Ecto neural progenitor cell (in vitro differentiated cells): ENCODE data around the gene FAM3D.

ENCODE experiments used
- DNase-seq: peaks from one replicate; pipeline ENCODE4 v3.0.0-alpha.2; 2018; ENCODE audit warnings: low spot score

FAM3D gene

DNA sequence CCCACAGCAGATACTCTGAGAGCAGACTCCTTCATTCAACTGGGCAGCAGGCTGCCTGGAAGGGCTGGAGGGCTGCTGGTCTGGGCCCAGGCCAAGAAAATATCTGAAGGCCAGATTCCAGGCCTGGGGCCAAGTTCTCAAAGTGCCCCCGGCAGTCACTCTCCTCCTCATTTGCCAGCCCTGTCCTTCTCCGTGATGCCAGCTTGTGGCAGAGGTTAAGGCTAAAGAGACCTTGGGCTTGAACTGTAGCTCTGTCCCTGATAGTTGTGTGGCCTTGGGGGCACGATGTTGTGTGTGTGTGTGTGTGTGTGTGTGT lies 39.0 kb downstream of the FAM3D start:
- DNase-seq, result no peak

DNA sequence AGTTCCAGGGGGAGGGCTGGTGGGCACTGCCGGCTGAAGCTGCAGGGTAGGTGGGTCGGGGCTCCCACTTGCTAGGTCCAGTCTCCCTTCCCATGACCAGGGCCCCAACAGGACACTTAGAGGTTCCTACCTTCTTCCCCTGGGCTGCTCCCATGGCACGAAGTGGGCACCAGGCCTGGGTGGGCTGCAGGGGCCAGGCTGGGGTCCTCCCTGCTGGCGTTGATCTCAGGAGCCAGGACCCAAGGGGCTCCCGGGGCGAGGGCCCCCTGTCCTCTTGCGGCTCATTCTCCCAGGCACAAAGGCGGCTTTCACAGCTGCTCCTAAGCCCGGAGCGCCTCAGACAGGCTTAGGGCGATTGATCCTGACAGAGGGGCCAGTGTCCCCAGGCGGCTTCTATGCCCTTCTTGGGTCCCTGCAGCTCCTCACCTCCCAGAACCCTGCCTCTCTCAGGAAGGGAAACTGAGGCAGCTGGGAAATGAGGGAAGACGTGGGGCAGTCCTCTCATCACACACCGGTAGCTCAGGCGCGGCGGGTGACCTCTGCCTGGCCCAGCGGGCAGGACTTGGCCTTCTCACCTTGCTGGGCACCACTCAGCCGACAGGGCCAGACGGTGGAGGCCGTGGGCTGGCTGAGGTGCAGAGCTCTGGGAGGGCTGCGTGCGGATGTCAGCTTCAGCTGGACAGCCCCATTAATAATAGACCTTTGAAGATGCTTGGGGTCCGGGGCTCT lies 39.6 kb downstream of the FAM3D start:
- DNase-seq, result no peak

DNA sequence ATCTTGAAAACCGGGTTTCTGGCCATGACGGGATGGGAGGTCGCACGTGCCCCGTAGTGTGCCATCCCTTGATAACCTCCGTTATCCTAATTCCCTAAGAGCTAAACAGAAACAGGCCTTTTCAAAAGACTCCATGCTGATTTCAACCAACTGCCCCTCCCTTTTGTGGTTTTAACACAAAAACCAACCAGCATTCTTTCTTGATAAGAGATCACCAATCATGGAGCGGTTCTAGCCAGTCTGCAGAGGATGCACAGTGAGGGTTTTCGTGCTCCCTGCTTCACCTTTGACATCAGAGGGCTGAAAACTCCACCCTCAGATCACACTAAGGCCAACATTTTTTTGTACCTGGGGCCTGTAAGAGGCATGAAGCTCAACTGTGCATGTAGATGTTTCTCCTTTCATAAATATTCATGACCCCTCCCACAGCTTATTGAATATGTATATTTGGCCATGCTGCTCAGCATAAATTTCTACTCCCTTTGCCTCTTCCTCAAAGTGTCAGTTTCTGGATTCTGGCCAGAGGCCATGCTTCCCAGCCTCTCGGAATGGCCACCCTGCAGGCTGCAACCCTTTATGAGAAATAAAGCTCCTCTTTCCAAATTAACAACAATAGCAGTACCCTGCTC lies 41.3 kb downstream of the FAM3D start:
- no peak for DNase-seq

DNA sequence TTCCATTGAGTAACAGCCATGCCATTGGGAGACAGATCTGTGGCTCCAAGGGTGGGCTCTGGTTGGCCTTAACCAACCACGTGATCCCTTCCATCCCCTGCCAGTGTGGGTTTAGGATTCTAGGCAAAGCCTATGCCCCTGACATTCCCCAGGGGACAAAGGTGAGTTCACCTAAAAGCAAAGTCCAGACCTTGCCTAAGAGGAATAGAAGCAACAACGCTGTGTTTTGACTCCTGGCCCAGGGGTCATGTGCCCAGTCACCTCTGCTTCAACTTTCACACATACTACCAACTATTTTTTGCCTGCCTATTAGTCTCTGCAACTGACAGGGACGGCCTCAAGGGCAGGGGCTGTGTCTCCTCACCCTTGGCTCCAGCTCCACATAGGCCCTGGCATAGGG lies 42.0 kb downstream of the FAM3D start:
- DNase-seq, result no peak

GRCh38 chr3:58623961-58624360 lies 42.6 kb downstream of the FAM3D start:
- DNase-seq, result no peak

DNA sequence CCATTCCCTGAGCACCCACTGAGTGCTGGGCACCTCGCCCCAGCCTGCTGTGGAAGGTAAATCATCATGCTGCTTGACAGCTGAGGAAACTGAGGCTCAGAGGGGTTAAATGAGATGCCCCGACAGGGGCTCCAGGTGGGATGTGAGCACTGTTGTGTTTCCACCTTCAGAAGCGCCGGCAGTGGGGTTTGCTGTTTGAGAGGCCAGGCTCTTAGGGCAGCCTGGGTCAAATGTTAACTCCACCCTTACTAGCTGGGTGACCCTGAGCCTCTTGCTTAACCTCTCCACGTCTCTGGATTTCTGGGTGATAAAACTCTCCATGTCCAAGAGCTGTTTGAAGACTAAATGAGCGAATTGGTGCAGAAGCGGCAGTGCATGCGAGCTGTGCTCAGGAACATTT lies 43.1 kb downstream of the FAM3D start:
- DNase-seq, result no peak

- no peak for DNase-seq
These were observed 43.7 kb downstream of the FAM3D start for GRCh38 chr3:58622892-58623291.

DNA sequence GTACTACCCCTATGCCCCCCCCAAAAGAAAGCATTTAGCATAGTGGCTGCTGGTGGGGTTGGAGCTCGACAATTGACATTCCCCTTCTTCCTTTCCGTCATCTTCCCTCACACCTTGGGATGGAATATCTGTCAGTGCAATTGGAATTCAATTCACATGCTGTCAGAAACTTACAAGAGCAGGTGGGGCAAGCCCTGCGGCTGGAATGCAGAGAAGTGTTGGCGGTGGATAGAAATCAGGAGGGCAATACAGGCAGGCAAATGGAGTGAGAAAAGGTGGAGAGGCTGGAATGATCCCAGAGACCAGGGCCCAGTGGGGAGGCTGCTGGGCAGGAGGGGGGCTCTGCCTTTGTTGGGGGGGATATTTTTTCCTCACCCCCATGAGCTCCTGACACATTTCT lies 44.1 kb downstream of the FAM3D start:
- no peak for DNase-seq

- no peak for DNase-seq
These were observed 45.3 kb downstream of the FAM3D start for GRCh38 chr3:58621086-58621830.

DNA sequence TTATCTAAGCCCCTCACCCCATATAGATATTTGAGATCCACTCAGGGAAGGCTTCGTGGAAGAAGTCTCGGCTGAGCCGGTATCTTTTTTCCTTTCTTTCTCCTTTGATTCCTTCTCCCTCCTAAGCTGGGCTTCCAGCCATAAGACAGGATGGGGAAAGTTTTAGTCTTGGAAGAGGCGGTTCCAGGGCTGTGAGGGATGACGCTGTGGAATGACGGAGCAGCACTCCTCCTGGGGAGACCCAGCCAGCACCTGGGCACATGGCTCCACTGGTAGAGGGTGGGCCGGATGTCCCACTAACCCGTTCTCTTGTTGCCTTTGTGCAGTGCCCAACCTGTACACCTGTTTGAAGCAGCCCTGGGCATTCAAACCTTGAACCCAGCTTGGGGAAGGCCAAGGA lies 46.2 kb downstream of the FAM3D start:
- DNase-seq, result no peak

- no peak for DNase-seq
These were observed 49.2 kb downstream of the FAM3D start for GRCh38 chr3:58617338-58617761.

DNA sequence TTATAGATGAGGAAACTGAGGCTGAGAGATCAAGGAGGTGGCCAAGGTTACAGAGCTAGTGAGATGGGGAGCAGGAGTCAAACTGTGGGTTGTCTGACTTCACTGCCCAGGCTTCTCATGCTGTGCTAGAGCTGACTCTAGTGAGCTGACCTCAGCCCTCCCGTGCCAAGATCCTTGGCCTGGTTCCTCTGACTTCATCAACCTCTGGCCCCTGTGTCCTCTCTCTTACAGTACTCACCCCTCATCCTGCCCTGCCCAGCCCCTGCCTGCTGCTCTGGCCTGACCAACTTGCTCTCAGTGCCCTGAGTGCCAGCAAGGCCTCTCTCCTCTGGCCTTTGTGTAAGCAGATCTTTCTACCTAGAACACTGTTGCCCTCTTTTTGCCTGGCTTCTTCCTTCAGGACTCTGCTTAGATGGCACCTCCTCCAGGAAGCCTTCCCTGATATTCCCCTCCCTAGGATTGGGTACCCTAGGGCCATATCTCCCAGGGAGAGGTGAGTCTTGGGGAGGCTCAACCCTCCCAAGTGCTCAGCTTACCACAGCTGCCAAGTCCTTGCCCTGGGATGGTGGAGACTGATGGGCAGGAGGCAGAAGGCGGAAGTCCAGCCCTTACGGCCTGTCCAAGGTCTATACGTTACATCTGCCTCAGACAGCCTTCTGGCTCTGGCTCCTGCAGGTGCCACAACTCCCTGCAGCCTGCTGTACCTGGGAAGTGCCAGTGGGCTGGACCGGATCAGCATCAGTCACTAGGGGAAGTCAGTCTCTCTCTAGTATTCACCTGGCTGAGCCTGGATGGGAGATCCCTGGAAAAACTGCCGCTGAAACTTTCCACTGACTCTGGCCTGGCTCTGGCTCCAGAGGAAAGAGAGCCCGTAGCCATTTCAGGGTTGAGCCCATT lies 53.1 kb downstream of the FAM3D start:
- no peak for DNase-seq

DNA sequence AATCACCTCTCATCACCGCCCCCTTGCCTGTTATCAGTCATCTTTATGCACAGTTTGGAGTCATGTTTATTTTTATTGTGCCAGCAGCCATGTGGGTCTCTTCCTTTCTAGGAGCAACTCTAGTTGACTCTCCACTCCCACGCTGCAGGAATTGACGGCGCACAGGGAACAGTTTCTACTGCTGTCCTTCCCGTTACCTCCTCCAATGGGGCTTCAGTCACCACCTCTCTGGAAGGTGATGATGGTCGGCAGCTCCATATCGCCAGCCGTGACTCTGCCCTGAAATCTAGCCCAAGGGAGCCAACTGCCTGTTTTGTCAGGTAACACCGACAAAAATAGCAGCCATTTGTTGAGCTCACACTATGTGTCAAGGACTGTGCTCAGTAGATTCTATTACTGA lies 53.7 kb downstream of the FAM3D start:
- DNase-seq, result no peak

DNA sequence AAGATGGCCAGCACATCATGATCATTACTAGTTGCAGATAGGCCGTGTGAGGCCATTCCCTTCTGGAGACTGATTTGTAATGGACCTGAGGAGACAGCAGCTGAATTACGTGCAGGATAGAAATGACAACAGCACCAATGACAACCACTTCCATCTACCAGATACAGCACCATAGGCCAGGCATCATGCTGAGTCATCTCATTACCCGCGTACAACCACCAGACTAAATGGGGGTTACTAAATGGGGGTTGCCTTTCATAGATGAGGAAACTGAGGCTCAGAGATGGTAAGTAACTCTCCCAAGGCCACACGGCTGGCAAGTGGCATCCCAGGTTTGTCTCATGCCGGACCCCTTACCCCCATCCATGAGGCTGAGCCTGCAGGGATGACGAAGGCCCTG lies 56.6 kb downstream of the FAM3D start:
- DNase-seq, result no peak

DNA sequence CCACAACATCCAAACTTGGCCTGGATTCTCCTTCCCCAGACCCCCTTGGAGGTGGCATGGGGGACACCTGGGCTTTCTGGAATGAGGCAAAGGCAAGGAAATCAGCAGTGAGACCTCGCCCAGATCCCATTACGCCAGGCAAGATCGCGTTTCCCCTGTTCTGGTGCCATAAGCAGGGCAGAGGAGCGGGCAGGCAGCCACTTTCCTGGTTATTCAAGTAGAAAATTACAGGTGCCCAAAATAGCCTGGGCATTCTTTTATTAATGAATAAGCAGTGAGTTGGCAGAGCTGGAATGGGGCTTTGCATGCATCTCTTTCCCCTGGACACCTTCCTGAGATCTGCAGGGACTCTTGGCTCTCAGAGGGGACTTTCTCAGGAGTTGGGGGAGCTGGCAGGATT lies 57.9 kb downstream of the FAM3D start:
- no peak for DNase-seq

GRCh38 chr3:58607816-58608215 lies 58.8 kb downstream of the FAM3D start:
- DNase-seq, result no peak

GRCh38 chr3:58606693-58607092 lies 59.9 kb downstream of the FAM3D start:
- no peak for DNase-seq

- DNase-seq, result no peak
These were observed 62.5 kb downstream of the FAM3D start for GRCh38 chr3:58604031-58604430.

- no peak for DNase-seq
These were observed 63.0 kb downstream of the FAM3D start for GRCh38 chr3:58603606-58604005.

GRCh38 chr3:58597770-58598310 lies 68.7 kb downstream of the FAM3D start:
- DNase-seq, result no peak

DNA sequence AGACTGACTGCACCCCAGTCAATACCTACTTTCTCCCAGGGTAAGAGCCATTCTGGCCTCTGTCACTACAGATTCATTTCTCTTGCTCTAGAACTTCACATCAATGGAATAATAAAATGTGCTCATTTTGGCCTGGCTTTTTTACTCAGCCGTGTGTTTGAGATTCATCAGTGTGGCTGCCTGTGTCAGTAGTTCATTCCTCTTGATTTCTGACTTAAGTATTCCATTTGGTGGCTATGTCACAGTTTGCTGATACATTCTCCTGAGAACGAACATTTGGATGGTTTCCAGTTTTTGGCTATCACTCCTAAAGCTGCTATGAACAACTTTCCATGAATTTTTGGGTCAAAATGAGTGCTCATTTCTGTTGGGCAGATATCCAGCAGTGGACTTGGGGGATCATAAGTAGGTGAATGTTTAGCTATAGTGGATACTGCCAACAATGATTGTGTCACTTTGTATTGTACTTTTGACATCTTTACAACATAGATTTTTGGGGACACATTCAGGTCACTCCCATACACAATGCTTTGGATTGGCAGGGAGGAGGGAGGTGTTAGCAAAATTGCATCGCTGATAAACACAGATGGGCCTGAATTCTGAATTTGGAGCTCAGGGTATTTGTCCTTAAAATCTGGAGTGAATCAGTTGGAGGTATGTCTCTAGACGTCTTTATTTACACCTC lies 69.6 kb downstream of the FAM3D start:
- no peak for DNase-seq

DNA sequence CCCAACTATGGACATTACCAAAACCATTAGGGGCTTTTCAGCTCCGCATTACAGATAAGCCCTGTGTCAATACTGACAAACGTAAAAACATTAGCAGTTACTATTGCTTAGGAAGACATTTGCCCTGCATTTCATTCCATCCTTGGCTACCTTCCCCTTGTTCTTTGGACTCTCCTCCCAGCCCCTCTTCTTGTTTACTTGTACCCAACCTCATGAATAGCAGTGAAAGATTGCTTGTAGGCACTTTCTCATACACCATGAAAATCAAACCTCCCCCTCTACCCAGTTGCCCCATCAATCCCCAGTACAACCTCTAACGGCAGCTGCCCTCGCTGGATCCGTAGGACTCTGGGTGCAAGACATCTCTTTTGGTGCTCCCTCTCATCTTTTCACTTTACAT lies 72.5 kb downstream of the FAM3D start:
- DNase-seq, result no peak
